HG03108 (cell line): ENCODE data around the gene PKP3.

ENCODE experiments used
- ATAC-seq: cut with Tn5 transposase; IDR thresholded peaks from one replicate; pipeline ENCODE4 v1.9.1; 2021; ENCODE audit warnings: moderate library complexity; ENCODE audit not compliant: unreplicated experiment

The PKP3 gene

GRCh38 chr11:442611-443081, 48.6 kb downstream of the PKP3 start:
- ATAC-seq = no peak

GRCh38 chr11:443542-444199, 49.7 kb downstream of the PKP3 start:
- no peak for ATAC-seq

GRCh38 chr11:444396-445144, 50.6 kb downstream of the PKP3 start:
- ATAC-seq = no peak

- no peak for ATAC-seq
Measured at GRCh38 chr11:445765-446588, 52.0 kb downstream of the PKP3 start.

- no peak for ATAC-seq
Measured at GRCh38 chr11:446891-447290, 52.9 kb downstream of the PKP3 start.

- ATAC-seq = peak; percentile 54
Measured at GRCh38 chr11:447923-448731, 54.1 kb downstream of the PKP3 start.

- ATAC-seq = peak; percentile 67
Measured at GRCh38 chr11:449889-450808, 56.1 kb downstream of the PKP3 start, which contains the start of gene PTDSS2. PTDSS2 (plus strand) TSS chr11:450279; CDS start chr11:450456, 177 bp downstream.

- no peak for ATAC-seq
Measured at GRCh38 chr11:450809-451451, 56.9 kb downstream of the PKP3 start.

GRCh38 chr11:451738-452137, 57.7 kb downstream of the PKP3 start:
- no peak for ATAC-seq

- ATAC-seq = no peak
Measured at GRCh38 chr11:452203-452744, 58.3 kb downstream of the PKP3 start.

- no peak for ATAC-seq
Measured at GRCh38 chr11:452916-453527, 59.0 kb downstream of the PKP3 start.

GRCh38 chr11:453564-453963, 59.6 kb downstream of the PKP3 start:
- no peak for ATAC-seq

GRCh38 chr11:454043-454442, 60.0 kb downstream of the PKP3 start:
- no peak for ATAC-seq
